HG02870 (cell line): ENCODE measurements around the gene RGS16.

ENCODE experiments used
- ATAC-seq: cut with Tn5 transposase; IDR thresholded peaks from one replicate; pipeline ENCODE4 v1.9.1; 2021; ENCODE audit warnings: mild to moderate bottlenecking, moderate library complexity; ENCODE audit not compliant: unreplicated experiment

Gene RGS16

DNA sequence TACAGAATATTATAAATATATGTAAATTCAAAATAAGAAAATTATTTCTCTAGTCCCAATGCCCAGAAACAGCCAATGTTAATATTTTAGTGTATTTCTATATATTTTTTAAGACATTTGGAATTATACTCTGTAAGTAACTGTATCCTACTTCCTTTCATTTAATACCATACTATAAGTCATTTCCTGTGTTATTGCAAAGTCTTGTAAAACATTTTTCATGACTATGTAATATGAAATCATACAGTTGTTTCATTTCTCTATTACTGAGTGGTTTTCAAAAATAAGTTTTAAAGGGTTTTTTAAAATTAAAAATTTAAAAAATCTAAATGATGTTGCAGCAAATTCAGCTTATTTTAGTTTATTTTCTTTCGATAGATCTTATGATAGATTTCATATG, 17.1 kb downstream of the RGS16 start:
- no peak for ATAC-seq

DNA sequence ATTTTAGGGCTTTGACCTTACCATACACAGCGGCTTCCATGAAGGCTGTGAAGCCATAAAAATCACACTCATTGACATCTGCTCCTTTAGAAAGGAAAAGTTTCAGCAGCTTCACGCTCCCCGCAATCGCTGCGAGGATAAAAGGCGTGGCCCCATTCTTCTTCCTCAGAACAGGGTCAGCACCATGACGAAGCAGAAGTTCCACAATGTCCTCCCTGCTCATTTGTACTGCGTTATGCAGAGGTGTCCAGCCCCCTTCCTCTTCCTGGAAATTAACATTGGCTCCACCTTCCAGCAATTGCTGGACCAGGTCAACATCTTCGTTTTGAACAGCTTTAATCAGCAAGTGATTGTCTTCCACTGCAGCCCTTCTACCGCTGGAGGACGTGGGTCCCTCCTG, 17.8 kb downstream of the RGS16 start:
- ATAC-seq = no peak

DNA sequence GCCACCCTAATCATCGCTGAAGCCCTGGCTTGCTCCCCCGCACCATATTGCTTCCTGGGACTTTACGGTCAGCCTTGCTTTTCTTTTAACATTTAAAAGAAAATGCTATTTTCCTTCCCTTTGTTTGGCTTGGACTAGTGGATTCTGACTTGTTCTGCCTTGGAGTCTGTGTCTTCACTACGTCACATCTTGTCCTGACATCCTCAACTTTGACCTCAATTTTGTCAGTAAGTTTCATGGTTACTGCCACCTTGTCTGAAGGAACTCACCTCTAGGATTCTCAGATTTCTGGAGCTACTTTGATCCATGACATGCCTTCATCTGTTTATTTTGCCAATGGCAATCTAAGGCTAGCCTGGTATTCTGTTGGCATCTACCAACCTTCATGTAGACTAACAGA, 19.4 kb downstream of the RGS16 start:
- no peak for ATAC-seq

DNA sequence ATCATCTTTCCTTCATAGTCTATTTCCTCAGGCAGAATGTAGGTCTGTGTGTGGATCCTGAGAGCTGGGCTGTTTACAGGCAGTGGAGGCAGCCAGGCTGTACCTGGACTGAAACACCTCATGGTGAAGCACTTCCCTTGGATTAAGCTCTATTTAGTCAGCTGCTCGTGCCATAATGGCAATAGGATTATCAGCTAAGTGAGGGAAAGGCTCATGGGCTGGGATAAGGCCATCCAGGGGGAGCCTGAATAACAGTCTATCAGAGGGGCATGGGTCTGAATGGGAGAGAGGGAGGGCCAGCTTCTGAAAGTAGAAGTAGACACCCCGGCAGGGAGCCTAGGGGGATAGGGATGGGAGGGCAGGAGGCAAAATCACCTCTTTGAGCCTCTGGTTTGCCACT, 23.5 kb downstream of the RGS16 start:
- no peak for ATAC-seq

DNA sequence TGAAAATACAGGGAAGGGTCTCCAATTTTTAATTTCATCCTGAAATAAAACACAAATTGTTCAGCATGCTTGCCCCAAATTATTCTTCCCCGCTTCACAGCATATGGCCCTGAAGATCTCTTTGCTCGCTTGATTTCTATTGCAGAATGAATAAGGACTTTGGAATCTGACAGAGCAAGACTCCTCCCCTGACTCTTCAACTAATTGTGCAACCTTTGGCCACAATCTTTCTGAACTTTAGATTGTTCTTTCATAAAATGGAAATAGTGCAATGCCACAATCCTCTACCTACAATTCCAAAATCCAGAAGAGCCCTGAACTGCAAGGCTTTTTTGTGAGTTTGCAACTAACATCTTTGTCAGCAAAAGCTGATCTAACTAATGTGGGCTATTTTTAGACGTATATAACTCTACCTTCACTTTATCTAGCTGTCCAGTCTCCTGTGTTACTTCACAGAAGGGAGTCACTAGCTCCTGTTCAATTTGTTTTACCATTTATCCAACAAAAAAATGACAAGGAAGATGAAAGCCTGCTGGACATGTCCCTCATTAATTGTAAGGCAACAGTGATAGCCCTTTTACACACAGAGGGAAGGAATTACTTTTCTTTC, 28.5 kb downstream of the RGS16 start:
- no peak for ATAC-seq

DNA sequence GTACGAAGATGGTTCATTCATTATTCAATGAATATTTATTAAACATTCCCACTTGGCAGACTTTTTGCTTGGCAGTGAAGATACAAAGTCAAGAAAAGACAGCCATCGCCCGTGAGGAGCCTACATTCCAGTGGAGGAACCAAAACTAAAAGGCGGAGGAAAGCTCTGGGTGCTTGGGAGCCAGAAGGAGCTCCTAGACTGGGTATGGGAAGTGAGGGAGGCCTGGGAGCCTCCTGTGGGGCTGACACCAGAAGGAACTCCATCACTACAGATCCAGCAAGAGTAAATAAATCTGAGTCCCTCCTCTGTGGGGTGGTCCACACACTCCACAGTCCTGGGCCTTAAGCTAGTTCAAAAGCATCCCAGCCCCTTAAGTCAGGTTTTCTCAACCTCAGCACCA, 30.0 kb downstream of the RGS16 start:
- no peak for ATAC-seq

DNA sequence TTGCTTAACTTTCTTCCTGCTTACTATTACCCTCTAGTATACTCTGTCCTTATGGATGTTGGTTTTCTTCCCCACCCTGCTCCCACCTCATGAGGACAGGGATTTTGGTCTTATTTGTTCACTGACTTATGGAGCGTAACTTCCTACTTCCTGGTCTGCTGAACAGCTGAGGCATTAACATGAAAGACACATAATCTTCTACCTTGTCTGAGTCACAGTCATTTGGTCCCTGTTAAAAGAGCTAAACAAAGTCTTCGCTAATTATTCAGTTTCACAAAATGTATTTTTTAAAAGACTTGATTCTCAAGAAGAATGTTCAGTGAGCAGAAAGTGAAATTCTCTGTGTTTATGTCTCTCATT, 33.6 kb downstream of the RGS16 start:
- no peak for ATAC-seq

DNA sequence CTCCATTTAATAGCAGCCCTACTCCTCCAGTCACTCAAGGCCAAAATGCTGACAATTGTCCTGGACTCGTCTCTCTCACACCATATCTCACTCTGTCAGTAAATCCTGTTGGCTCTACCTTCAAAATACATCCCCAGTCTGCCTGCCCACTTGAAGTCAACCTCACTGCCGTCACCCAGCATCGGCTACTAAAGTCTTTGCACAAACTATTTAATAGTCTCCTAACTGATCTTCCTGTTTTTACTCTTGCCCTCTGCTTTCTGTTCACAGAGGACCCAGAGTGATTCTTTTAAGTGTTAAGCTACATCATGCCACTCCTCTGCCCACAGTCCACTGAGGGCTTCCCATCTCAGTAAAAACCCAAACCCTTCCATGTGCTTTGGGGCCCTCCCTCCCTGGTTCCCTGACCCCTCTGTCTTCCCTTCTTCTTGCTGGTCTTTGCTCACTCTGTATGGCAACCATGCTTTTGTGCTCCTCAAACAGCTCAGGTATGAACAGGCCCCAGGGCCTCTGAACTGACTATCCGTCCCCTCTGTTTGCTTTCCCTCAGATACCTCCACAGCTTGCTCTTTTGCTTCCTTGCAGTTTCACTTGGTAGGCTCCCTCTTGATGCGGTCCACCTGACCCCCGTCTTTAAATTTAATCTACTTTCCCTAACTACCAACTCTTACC, 34.1 kb downstream of the RGS16 start:
- ATAC-seq = no peak

DNA sequence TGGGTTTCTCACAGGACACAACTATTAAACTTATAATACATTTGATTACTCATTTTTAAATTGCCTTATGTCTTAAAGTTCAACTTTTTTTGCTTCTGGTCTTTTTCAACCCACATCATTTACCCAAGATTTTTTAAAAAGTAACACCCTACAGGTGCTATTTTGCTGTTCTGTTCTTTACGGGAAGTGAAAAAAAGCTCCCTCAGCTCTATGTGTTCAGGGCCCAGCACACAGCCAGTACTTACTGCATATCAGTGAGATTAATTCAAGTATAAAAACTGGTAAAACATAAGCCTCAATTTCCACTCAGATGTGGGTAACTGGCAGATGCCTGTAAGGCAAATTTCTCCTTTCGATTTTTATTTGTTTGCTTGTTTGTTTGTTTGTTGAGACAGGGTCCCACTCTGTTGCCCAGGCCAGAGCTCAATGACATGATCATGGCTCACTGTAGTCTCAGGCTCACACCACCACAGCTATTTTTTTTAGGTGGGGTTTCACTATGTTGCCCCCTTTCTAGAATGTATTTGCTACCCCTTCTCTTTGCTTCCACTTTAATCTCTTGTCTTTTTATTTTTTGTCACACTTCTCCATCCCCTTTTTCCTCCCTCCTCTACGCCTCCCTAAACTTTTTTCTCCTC, 35.4 kb downstream of the RGS16 start:
- ATAC-seq = peak; percentile 48

DNA sequence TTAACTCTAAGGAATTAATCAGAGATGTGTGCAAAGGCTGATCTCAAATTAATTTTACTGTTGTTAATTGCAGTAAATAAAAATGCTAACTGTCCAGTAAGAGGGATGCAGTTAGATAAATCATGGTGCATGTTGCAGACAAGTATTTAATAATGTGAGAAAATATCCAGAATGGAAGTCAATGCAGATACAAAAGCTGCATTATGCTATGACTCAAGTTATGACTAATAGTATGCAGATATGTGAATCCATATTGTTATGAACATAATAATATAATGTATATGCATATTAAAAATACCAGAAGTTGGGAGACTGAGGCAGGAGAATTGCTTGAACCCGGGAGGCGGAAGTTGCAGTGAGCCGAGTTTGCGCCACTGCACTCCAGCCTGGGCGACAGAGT, 36.6 kb downstream of the RGS16 start:
- ATAC-seq = no peak

DNA sequence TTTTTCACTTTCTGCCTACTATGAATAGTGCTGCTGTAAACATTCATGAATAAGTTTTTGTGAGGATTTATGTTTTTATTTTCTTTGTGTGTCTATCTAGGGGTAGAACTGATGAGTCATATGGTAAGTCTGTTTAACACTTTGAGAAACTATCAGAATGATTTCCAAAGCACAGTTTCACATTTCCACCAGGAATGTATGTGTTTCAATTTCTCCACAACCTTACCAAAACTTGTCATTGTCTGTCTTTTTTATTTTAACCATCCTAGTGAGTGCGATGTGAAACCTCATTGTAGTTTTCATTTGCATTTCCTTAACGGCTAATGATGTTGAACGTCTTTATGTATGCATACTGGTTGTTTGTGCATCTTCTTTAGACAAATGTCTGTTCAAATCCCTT, 38.7 kb downstream of the RGS16 start:
- no peak for ATAC-seq

DNA sequence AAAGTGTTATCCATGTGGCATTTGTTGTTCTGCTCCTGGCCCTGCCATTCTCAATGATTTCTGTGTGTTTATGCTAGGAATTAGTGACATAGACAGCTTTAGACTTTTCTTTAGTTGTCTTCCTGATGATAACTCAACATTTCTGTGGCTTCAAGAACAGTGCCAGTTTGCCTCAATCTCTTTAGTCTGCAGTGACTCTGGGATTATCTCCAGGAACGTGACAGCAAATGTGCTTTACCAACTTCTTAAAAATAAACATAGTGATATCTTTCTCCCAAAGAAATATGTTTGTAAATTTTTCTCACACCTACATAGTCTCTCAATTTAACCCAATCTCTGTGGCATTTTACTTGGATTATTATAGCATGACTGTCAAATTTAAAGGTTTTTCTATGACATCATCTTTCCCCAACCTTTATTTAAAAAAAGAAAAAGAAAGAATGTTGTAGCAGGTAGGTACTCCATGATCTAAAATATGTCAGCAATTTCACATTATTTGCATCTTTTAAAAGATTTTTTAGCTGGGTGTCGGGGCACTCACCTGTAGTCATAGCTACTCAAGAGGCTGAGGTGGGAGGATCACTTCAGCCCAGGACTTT, 39.7 kb downstream of the RGS16 start:
- ATAC-seq = no peak

DNA sequence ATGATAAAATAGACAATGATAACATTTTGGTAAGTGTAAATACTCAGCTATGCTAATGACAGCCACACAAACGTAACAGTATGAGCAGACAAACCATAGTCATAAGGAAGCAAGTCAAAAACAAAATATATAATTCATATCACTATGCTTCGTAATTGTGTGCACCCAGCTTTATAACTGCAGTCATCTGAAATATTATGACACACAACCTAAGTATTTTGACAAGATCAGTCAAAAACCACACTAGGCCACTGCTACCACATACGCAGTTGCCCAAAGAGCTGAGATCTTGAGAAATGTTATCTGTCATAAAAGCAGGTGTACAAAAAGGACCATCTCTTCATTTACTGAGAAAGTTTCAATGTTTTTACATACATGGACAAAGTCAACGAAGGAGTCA, 41.1 kb downstream of the RGS16 start:
- ATAC-seq = no peak

DNA sequence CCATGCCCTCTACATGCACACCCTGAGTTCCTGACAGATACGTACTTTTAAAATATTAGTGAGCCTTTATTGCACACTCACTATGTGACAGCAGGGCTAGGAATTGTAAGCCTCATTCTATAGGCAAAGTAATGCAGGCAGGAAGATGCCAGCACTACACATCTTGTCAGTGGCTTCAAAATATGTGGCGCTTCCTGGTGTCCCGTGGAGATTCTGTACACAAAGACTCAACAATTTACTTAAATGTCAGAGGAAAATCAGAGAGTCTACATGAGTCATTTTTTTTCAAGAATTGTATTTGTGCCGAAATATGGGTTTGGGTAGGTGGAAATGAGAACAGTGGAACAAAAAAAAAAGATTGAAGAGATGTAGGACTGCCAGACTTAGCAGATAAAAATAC, 42.7 kb downstream of the RGS16 start:
- no peak for ATAC-seq

DNA sequence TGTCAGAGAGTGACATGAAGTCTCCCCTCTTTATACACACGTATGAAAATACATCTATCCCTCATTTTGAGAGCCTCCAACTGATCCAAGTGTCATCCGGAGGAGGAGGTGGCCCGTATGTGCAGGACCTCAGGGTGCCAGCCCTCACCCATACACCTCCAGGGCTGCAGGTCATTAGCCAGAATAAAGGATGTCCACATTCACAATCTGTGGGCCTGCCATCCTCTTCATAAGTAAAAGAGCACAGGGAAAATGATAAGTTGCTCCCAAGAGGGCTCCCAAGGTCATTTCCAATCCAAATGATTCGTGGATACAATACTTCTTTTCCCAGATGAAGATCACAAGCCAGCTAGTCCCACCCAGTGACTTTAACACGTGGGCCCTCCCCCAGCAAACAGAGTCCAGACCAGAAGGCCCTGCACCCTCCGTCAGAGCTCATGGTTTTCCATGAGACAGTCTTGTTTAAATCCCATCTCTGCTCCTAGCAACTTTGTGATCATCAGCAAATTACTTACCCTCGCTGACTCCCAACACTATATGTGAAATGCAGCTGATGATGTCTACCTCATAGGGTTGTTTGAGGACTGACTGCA, 43.7 kb downstream of the RGS16 start:
- ATAC-seq = no peak

DNA sequence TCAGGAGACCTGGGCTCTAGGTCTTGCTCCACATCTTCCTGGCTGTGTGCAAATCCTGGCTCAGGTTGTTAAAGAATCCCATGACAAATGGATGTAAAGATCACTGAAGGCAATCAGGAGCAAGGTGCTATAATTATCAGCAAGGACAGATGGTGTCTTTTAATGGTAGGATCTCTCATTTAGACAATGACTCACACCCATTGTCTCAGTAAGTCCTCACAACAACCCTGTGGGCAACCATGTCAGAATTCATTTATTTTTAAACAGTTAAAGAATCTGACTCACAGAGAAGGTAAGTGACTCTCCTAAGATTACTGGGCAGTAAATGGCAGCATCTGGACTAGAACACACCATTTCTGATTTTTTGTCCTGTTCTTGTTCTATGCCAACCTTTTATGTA, 47.9 kb downstream of the RGS16 start:
- no peak for ATAC-seq

DNA sequence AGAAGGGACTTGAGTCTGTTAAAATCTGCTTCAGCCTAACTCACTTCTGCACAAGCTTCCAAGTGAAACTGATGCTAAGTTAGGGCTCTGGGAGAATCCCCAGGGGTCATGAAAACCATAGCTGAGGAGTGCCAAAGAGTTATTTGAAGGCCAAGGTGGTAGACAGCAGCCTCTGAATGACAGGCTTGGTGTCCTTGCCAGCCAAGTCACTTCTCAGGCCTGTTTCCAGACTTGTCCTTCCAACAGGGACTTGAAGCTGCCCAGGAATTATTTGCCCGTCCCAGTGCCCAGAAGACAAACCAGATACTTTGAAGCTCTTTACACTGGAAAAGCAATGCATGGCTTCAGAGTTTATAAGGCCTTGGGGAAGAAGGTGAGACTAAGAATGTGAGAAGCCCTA, 48.7 kb downstream of the RGS16 start:
- ATAC-seq = no peak

DNA sequence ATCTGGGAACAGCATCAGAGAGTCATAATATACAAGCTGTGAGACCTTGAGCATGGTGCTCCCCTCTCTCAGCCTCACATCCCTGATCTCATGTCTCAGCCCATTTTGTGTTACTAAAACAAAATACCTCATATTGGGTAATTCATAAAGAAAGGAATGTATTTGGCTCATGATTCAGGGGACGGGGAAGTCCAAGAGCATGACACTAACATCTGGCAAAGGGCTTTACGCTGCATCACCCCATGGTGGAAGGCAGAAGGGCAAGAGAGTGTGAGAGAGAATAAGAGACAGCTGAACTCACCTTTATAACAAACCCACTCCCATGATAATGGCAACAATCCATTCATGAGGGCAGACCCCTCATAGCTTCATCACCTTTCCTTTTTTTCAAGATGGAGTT, 51.7 kb downstream of the RGS16 start:
- no peak for ATAC-seq

DNA sequence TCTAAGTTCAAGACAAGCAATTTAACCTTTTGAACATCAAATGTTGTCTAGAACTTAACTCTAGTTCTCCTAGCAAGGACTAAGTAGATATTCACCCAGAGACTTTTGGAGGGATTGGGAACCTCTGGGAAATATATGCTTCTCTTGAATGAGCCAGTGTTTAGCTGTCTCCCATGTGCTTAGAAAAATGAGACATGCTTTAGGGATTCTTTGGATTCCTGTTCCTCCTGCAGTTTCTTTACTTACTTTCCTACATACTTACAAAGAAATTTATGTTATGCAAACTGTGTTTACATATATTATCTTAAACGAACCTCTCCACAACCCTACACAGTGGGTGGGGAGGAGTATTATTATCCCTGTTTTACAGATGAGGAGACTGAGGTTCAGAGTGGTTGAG, 54.4 kb downstream of the RGS16 start:
- no peak for ATAC-seq

DNA sequence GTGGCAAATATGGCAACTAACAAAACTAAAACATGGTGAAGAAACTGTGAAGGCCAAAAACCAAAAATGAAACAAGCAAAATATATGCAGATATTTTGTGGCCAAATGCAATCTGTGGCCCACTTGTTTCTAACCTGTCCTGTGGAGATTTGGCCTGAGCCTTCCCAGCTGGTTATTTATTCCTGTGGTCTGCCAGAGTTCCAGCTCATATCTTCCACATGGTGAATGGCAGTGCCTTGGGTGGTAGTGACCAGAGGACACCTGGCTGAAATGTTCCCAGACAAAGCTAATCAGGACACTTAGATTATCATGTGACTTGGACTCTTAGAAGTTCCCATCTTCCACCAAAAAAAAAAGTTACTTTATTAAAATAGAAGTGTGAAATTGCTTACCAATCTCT, 54.8 kb downstream of the RGS16 start:
- no peak for ATAC-seq
